H1 (cell line): ENCODE measurements around the gene VSX2. TPM values are rescaled to one million over a fixed set of nuclear protein-coding genes. Genes with fewer than 3 reads are reported as not detected.

Experiments
- CTCF ChIA-PET: fragments of 300-600 bp; sonication (Branson Sonifier 250); formaldehyde crosslinking; loops from one replicate; lab custom pipeline; 2021; ENCODE audit not compliant: partially characterized antibody; lab: Charles Lee
- POLR2A ChIA-PET: fragments of 300-600 bp; sonication (Branson Sonifier 250); formaldehyde crosslinking; loops from one replicate; lab custom pipeline; 2021; ENCODE audit warnings: inconsistent platforms; ENCODE audit not compliant: partially characterized antibody; lab: Charles Lee
- DNase-seq, 2 experiments: peaks; one replicate each; pipeline versions ENCODE4 v3.0.0 to v3.0.0-alpha.2; 2010 to 2022; ENCODE audit warnings: low spot score in 2 of 2, low read depth in 1 of 2, mixed read lengths in 1 of 2
- FAIRE-seq: peaks from 2 replicates; lab custom pipeline; 2011; peaks lifted over from hg19 to GRCh38; lab: Jason Lieb, UNC
- H2AFZ ChIP-seq: 2 replicates; pipeline ENCODE4 v1.8.1; 2012; ENCODE audit warnings: low read length, inconsistent platforms
- H2AK5ac ChIP-seq: 2 replicates; pipeline ENCODE4 v1.6.1; 2013; ENCODE audit warnings: low read depth, low read length
- H2BK120ac ChIP-seq: replicated peaks from 2 replicates; pipeline ENCODE3; 2013; ENCODE audit warnings: low read depth, low read length, inconsistent platforms
- H2BK12ac ChIP-seq: 2 replicates; pipeline ENCODE4 v1.6.1; 2013; ENCODE audit warnings: low read depth, low read length
- H2BK15ac ChIP-seq: 2 replicates; pipeline ENCODE4 v1.6.1; 2013; ENCODE audit warnings: low read length
- H2BK20ac ChIP-seq: 2 replicates; pipeline ENCODE4 v1.6.1; 2013; ENCODE audit warnings: low read length
- H2BK5ac ChIP-seq: 2 replicates; pipeline ENCODE4 v1.6.1; 2013; ENCODE audit warnings: low read depth, low read length
- H3K14ac ChIP-seq: 2 replicates; pipeline ENCODE4 v1.6.1; 2013; ENCODE audit warnings: inconsistent platforms; ENCODE audit not compliant: insufficient read length
- H3K18ac ChIP-seq: 2 replicates; pipeline ENCODE4 v1.6.1; 2013; ENCODE audit warnings: low read length; ENCODE audit errors: extremely low read depth
- H3K23ac ChIP-seq: 2 replicates; pipeline ENCODE4 v1.6.1; 2013; ENCODE audit warnings: inconsistent platforms; ENCODE audit not compliant: insufficient read length
- H3K23me2 ChIP-seq: 2 replicates; pipeline ENCODE4 v1.6.1; 2013; ENCODE audit warnings: low read depth, low read length
- H3K27ac ChIP-seq: 2 replicates; pipeline ENCODE4 v1.6.1; 2011; ENCODE audit warnings: low read depth, low read length, inconsistent platforms
- H3K27me3 ChIP-seq, 4 experiments: replicated peaks in 1 of 4; 1 replicate in 1 of 4; 2 replicates in 3 of 4; pipeline versions ENCODE4 v1.6.1 to v1.8.1; 2011 to 2013; ENCODE audit warnings: low read length in 3 of 4, mild to moderate bottlenecking in 3 of 4, inconsistent platforms in 2 of 4, mixed read lengths in 2 of 4, moderate library complexity in 1 of 4; ENCODE audit not compliant: control insufficient read depth in 3 of 4, insufficient read depth in 3 of 4; ENCODE audit errors: extremely low read depth in 1 of 4
- H3K36me3 ChIP-seq, 4 experiments: 2 replicates each; pipeline versions ENCODE4 v1.6.1 to v1.8.1; 2011 to 2013; ENCODE audit warnings: mild to moderate bottlenecking in 4 of 4, low read length in 3 of 4, moderate library complexity in 2 of 4, control low read depth in 1 of 4, inconsistent platforms in 1 of 4; ENCODE audit not compliant: insufficient read depth in 4 of 4, control insufficient read depth in 2 of 4
- H3K4ac ChIP-seq: replicated peaks from 2 replicates; pipeline ENCODE3; 2013; ENCODE audit warnings: low read length, low read depth, mixed read lengths, inconsistent platforms; ENCODE audit not compliant: insufficient read length
- H3K4me1 ChIP-seq, 4 experiments: replicated peaks in 1 of 4; 1 replicate in 1 of 4; 2 replicates in 3 of 4; pipeline versions ENCODE4 v1.6.1 to v1.8.1; 2011 to 2013; ENCODE audit warnings: low read length in 3 of 4, inconsistent platforms in 2 of 4, mixed read lengths in 1 of 4; ENCODE audit not compliant: insufficient read depth in 4 of 4, control insufficient read depth in 3 of 4
- H3K4me2 ChIP-seq, 2 experiments: 2 replicates each; pipeline versions ENCODE4 v1.6.1 to v1.8.1; 2011 to 2013; ENCODE audit warnings: low read depth in 2 of 2, low read length in 2 of 2, control low read depth in 1 of 2, inconsistent platforms in 1 of 2, mild to moderate bottlenecking in 1 of 2; ENCODE audit not compliant: insufficient read depth in 1 of 2
- H3K4me3 ChIP-seq, 4 experiments: fragments of 200-600, 300-600 bp in 1 of 4; sonication (generic), shearing (Covaris generic), sonication (Bioruptor Twin) in 1 of 4; 2 replicates each; pipeline versions ENCODE4 v1.5.1 to v1.8.1; 2011 to 2016; ENCODE audit warnings: low read length in 4 of 4, low read depth in 3 of 4, control low read depth in 2 of 4, inconsistent platforms in 2 of 4, mild to moderate bottlenecking in 2 of 4, mixed read lengths in 1 of 4, moderate library complexity in 1 of 4; ENCODE audit not compliant: insufficient read depth in 2 of 4; ENCODE audit errors: extremely low read depth in 1 of 4
- H3K56ac ChIP-seq: replicated peaks from 2 replicates; pipeline ENCODE3; 2013; ENCODE audit warnings: low read depth, mild to moderate bottlenecking, mixed read lengths, low read length, inconsistent platforms; ENCODE audit not compliant: insufficient read length
- H3K79me1 ChIP-seq: 2 replicates; pipeline ENCODE4 v1.6.1; 2013; ENCODE audit warnings: low read depth, low read length, control low read depth
- H3K79me2 ChIP-seq, 2 experiments: 2 replicates each; pipeline versions ENCODE4 v1.6.1 to v1.8.1; 2012 to 2013; ENCODE audit warnings: low read length in 2 of 2, mild to moderate bottlenecking in 2 of 2, inconsistent platforms in 1 of 2; ENCODE audit not compliant: insufficient read depth in 2 of 2, control insufficient read depth in 1 of 2
- H3K9ac ChIP-seq, 4 experiments: replicated peaks in 1 of 4; 1 replicate in 1 of 4; 2 replicates in 3 of 4; pipeline versions ENCODE4 v1.6.1 to v1.8.1; 2011 to 2013; ENCODE audit warnings: low read depth in 3 of 4, low read length in 3 of 4, control low read depth in 2 of 4, mild to moderate bottlenecking in 2 of 4, moderate library complexity in 2 of 4, inconsistent platforms in 1 of 4; ENCODE audit errors: extremely low read depth in 1 of 4
- H3K9me3 ChIP-seq, 2 experiments: 2 replicates each; pipeline versions ENCODE4 v1.6.1 to v1.8.1; 2012 to 2013; ENCODE audit warnings: mild to moderate bottlenecking in 2 of 2, moderate library complexity in 2 of 2, control low read depth in 1 of 2, inconsistent platforms in 1 of 2, low read depth in 1 of 2, low read length in 1 of 2, mixed read lengths in 1 of 2; ENCODE audit not compliant: insufficient read depth in 2 of 2
- H4K20me1 ChIP-seq, 2 experiments: replicated peaks in 1 of 2; 2 replicates each; pipeline versions ENCODE3 to v1.8.1; 2011 to 2013; ENCODE audit warnings: inconsistent platforms in 2 of 2, low read length in 2 of 2, mild to moderate bottlenecking in 1 of 2; ENCODE audit not compliant: insufficient read depth in 2 of 2, control insufficient read depth in 1 of 2
- H4K5ac ChIP-seq: 2 replicates; pipeline ENCODE4 v1.6.1; 2013; ENCODE audit warnings: low read length, low read depth, mixed read lengths, inconsistent platforms; ENCODE audit not compliant: insufficient read length
- H4K8ac ChIP-seq: 2 replicates; pipeline ENCODE4 v1.8.0; 2013; ENCODE audit warnings: mild to moderate bottlenecking, moderate library complexity, low read length, inconsistent platforms; ENCODE audit not compliant: insufficient read depth; ENCODE audit errors: extremely low read depth
- H4K91ac ChIP-seq: replicated peaks from 2 replicates; pipeline ENCODE3; 2013; ENCODE audit warnings: low read length, mixed read lengths, inconsistent platforms; ENCODE audit not compliant: insufficient read length
- GTF2F1 ChIP-seq: IDR thresholded peaks from 2 replicates; pipeline ENCODE4 v1.6.1; 2012; ENCODE audit warnings: low read depth, low read length, improper control_type of control experiment, borderline replicate concordance
- JUND ChIP-seq: IDR thresholded peaks from 2 replicates; pipeline ENCODE4 v1.6.1; 2011; ENCODE audit warnings: mild to moderate bottlenecking, improper control_type of control experiment, low read length
- KDM1A ChIP-seq: fragments of 200-600, 300-600 bp; sonication (generic); IDR thresholded peaks from 2 replicates; pipeline ENCODE4 v1.7.1; 2016; ENCODE audit warnings: mild to moderate bottlenecking, low read length, borderline replicate concordance
- PHF8 ChIP-seq: fragments of 200-600 bp; sonication (generic); conservative IDR thresholded peaks from 2 replicates; pipeline ENCODE4 v1.7.1; 2012; ENCODE audit warnings: low read depth, mild to moderate bottlenecking, inconsistent platforms, low read length, moderate library complexity
- SIN3A ChIP-seq, 2 experiments: IDR thresholded peaks in 1 of 2; conservative IDR thresholded peaks in 1 of 2; 2 replicates each; pipeline ENCODE4 v1.6.1; 2011 to 2012; ENCODE audit warnings: low read length in 2 of 2, improper control_type of control experiment in 1 of 2, low read depth in 1 of 2, mild to moderate bottlenecking in 1 of 2
- SP4 ChIP-seq: IDR thresholded peaks from 2 replicates; pipeline ENCODE4 v1.6.1; 2012; ENCODE audit warnings: low read length, inconsistent platforms
- ZNF274 ChIP-seq: IDR thresholded peaks from 2 replicates; pipeline ENCODE4 v1.7.0; 2012; ENCODE audit warnings: low read length, borderline replicate concordance; ENCODE audit errors: extremely low read depth
- WGBS, 2 experiments: shearing (Covaris generic) in 1 of 2; methylation state at CpG; one replicate each; pipeline versions ENCODE4 v1.1.6 to v1.1.7; 2013 to 2015; ENCODE audit warnings: low lambda C conversion rate in 2 of 2, mixed read lengths in 2 of 2, inconsistent platforms in 1 of 2, low coverage in 1 of 2, missing lambda C conversion rate in 1 of 2; ENCODE audit not compliant: insufficient replicate concordance in 2 of 2, insufficient coverage in 1 of 2, insufficient read length in 1 of 2; ENCODE audit errors: extremely low coverage in 1 of 2, missing lambda C conversion rate in 1 of 2; 5-methylcytosine and 5-hydroxymethylcytosine counted together
- polyA plus RNA-seq, 7 experiments: library from polyadenylated mRNA; depleted of rRNA in 3 of 7; stranded (reverse) in 5 of 7; unstranded in 2 of 7; fragments of >200 nt in 5 of 7; fragments of 200-250 nt in 2 of 7; gene quantifications; 1 replicate in 5 of 7; 2 replicates in 1 of 7; 4 replicates in 1 of 7; pipeline versions ENCODE4 v1.2.1 to v1.2.3, GENCODE V29; 2011 to 2013; ENCODE audit warnings: missing spikeins in 2 of 7, mixed read lengths in 2 of 7
- total RNA-seq: library from RNA; stranded (reverse); fragmentation: NEBNext Ultra II Directional; extraction: Animal tissue kit (Norgen Biotek cat#: 25700); gene quantifications from 2 replicates; pipeline ENCODE4 v1.2.1, GENCODE V29; 2021
- TF ChIP-seq, protein P1 (sequence below): IDR thresholded peaks from 2 replicates; pipeline ENCODE4 v1.6.1; 2011; ENCODE audit warnings: low read length, improper control_type of control experiment

VSX2 gene
- total and polyA plus RNA-seq, 2 of the 8 experiments (the other 6 are each of a cell fraction or from before 2014, with no cell fraction given) = 0.08 to 0.22 TPM

DNA sequence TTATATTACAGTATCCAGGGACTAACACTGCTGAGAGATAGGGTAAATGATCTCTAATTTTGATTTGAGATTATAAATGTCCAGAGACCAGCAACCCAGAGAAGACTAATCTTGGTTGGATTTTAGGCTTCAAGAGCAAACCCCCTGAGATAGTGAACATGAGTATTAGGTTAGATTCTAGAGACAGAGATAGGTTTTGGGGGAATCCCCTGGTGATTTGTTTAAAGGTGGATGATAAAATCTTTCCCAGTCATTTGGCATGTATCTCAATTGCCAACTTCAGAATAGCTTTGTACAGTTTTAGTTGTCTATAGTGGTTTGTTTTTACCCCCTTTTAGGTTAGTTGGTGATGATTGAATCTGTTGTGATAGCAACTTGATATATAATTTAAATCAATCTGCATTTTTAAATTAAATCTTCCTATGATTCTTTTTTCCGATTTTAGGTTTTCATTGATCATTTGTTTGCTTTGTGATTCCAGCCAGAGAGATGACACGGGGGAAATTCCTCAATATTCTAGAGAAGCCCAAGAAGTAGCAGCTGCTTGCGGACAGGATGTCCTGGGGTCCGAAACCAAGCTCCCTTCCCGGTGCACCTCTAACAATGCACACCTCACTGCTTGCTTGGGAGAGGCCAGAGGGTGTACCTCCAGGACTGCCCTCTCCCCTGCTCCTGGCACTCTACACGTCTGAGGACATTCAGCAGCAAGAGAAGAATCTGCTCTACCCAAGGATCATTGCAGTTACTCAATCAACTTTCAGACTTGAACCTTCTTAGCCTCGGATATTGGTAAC, 40.6 kb upstream of the VSX2 start:
- H3K4me1 ChIP-seq = no peaks in the 10 kb centered on the region
- no peak overlapping the region for H2BK5ac ChIP-seq
- no peak overlapping the region for H3K4ac ChIP-seq
- H2BK12ac ChIP-seq = no peak overlapping the region
- no peak overlapping the region for H2AFZ ChIP-seq
- no peak overlapping the region for H3K9ac ChIP-seq
- CTCF ChIA-PET = interaction anchor here (1.0 to 5.2 kb wide), 7 partner anchors 9 to 58 kb away, joined by 3 to 19 read pairs (median 5); no protein-coding TSS in a partner anchor
- no peak for DNase-seq
- TF ChIP-seq ZNF274 = no peak
- TF ChIP-seq, protein P1, sequence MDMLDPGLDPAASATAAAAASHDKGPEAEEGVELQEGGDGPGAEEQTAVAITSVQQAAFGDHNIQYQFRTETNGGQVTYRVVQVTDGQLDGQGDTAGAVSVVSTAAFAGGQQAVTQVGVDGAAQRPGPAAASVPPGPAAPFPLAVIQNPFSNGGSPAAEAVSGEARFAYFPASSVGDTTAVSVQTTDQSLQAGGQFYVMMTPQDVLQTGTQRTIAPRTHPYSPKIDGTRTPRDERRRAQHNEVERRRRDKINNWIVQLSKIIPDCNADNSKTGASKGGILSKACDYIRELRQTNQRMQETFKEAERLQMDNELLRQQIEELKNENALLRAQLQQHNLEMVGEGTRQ = no peak
- no peak for TF ChIP-seq PHF8
- TF ChIP-seq SP4 = no peak
- TF ChIP-seq GTF2F1 = no peak
- TF ChIP-seq KDM1A = no peak
- no peak for TF ChIP-seq SIN3A (conservative IDR thresholded peaks at IDR 0.05 in 1 of 2, IDR thresholded peaks at IDR 0.05 in 1 of 2; ENCODE audit: low read depth in 1 of 2, low read length in 2 of 2)
- no peak for TF ChIP-seq JUND
- H3K9me3 ChIP-seq = no peaks in the 10 kb centered on the region
- H3K23ac ChIP-seq = no peak overlapping the region
- H3K79me2 ChIP-seq = no peaks in the 10 kb centered on the region
- H3K36me3 ChIP-seq = peaks cover 3 to 15% (median 7%) of the 10 kb centered on the region in 4 experiments; a peak in 5 of 8 replicates
- H4K8ac ChIP-seq = no peak overlapping the region
- H3K18ac ChIP-seq = no peak overlapping the region
- no peaks in the 10 kb centered on the region for H4K20me1 ChIP-seq
- no peak overlapping the region for H3K4me2 ChIP-seq
- H2BK20ac ChIP-seq = no peak overlapping the region
- POLR2A ChIA-PET = no interaction called here
- H3K14ac ChIP-seq = no peak overlapping the region
- H2BK15ac ChIP-seq = no peak overlapping the region
- no peak overlapping the region for H3K56ac ChIP-seq
- no peak overlapping the region for H3K4me3 ChIP-seq
- H3K23me2 ChIP-seq = no peaks in the 10 kb centered on the region
- no peak overlapping the region for H2BK120ac ChIP-seq
- no peaks in the 10 kb centered on the region for H3K27me3 ChIP-seq
- H3K79me1 ChIP-seq = no peaks in the 10 kb centered on the region
- no peak overlapping the region for H4K91ac ChIP-seq
- FAIRE-seq = no peak
- H2AK5ac ChIP-seq = no peak overlapping the region
- no peak overlapping the region for H3K27ac ChIP-seq
- WGBS, 2 experiments = 93% methylated on average over 7 of the region's 7 CpGs; no CpG with 5 or more reads in 1 of the 2 experiments
- H4K5ac ChIP-seq = no peak overlapping the region
